ENCODE data around the gene CACNA2D2. TPM values are rescaled to one million over a fixed set of nuclear protein-coding genes. Genes with fewer than 3 reads are reported as not detected.
A peak's percentile ranks its signal among the peaks of the same experiment; 100 is the strongest.

CACNA2D2 gene
- total and polyA plus RNA-seq, 2 donors (not counting 1 experiment from before 2014, with no cell fraction given) = 0.06 TPM; not detected in 1

DNA sequence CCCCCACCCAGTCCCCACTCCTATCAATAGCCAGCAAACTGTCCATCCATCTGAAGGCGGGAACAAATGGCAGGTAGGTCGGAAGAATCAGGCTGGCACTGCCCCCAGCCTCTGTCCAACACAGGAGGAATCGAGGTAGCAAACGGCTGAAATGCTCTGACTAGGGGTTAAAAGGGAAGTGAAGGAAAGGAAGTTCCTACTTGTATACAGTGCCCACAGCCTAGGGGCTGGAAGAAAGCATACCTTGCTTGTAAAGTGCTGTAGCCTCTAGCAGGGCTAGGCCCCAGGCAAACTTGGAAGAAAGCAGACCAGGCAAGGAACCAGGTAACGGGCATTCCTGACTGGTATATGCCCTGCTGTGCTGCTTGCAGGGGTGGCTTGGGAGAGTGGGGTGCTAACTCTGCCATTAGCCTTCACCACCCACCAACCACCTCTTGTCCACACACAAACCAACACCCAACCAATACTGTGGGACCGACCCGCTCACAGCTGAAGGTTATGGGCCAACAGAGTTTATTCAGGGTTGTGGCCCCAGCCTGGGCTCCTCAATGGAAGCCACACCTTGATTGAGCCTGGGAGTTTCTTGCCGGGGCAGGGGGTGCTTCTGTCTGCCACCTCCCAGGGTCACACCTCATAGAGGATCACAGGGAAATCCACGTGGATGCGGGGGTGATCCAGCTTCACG lies 177.8 kb downstream of the CACNA2D2 start:
- Histone ChIP-seq H3K27ac (ENCODE audit: insufficient read depth, low read length) (no peak overlapping the region), H4K20me1 (ENCODE audit: control insufficient read depth, extremely low read depth, insufficient read depth, low read length) (no peaks in the 10 kb centered on the region), H3K4me2 (ENCODE audit: extremely low read depth, insufficient read depth, low read length) (no peak overlapping the region), H3K27me3 (ENCODE audit: control insufficient read depth, insufficient read depth, low read length) (no peaks in the 10 kb centered on the region), H2AFZ (ENCODE audit: low read length) (no peak overlapping the region), H3K4me1 (ENCODE audit: control insufficient read depth, extremely low read depth, insufficient read depth, low read length) (peaks cover 7% of the 10 kb centered on the region), H3K9me3 (ENCODE audit: control insufficient read depth, insufficient read depth, low read depth, low read length) (no peaks in the 10 kb centered on the region), H3K36me3 (ENCODE audit: control insufficient read depth, insufficient read depth, low read length) (peaks cover 12% of the 10 kb centered on the region), H3K79me2 (ENCODE audit: control insufficient read depth, insufficient read depth, low read length) (peaks cover 15% of the 10 kb centered on the region), H3K4me3 (replicated peaks in 1 of 4; ENCODE audit: control extremely low read depth in 1 of 4, insufficient read depth in 1 of 4, low read depth in 3 of 4, low read length in 4 of 4) (no peak overlapping the region), H3K9ac (ENCODE audit: insufficient read depth, low read length) (no peak overlapping the region)
- TF ChIP-seq EZH2 (IDR thresholded peaks at IDR 0.05; ENCODE audit: low read length, missing control alignments) = no peak
- no peak for DNase-seq (ENCODE audit: low read depth in 2 of 2)

DNA sequence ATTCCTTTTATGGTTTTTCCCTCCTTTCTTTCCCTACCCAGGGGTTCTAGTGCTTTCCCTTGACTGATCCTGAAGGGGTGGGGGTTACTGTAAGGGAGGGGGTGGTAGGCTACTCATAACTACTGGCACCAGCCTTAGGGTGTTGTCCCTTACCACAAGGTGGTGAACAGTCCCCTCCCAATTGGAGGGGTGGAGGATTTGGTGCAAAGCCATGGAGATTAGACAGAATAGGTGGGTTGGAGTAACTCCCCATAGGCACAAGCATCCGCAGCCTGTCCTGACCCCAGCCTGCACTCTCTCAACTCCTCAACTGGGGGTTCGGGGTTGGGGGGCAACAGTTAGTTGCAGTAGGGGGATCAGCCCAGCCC lies 178.3 kb downstream of the CACNA2D2 start:
- H2AFZ ChIP-seq (ENCODE audit: low read length) = no peak overlapping the region
- no peak overlapping the region for H3K4me2 ChIP-seq (ENCODE audit: extremely low read depth, insufficient read depth, low read length)
- H3K27ac ChIP-seq (ENCODE audit: insufficient read depth, low read length) = no peak overlapping the region
- DNase-seq (ENCODE audit: low read depth in 2 of 2) = no peak
- peaks cover 6% of the 10 kb centered on the region for H3K36me3 ChIP-seq (ENCODE audit: control insufficient read depth, insufficient read depth, low read length)
- TF ChIP-seq, protein P1, sequence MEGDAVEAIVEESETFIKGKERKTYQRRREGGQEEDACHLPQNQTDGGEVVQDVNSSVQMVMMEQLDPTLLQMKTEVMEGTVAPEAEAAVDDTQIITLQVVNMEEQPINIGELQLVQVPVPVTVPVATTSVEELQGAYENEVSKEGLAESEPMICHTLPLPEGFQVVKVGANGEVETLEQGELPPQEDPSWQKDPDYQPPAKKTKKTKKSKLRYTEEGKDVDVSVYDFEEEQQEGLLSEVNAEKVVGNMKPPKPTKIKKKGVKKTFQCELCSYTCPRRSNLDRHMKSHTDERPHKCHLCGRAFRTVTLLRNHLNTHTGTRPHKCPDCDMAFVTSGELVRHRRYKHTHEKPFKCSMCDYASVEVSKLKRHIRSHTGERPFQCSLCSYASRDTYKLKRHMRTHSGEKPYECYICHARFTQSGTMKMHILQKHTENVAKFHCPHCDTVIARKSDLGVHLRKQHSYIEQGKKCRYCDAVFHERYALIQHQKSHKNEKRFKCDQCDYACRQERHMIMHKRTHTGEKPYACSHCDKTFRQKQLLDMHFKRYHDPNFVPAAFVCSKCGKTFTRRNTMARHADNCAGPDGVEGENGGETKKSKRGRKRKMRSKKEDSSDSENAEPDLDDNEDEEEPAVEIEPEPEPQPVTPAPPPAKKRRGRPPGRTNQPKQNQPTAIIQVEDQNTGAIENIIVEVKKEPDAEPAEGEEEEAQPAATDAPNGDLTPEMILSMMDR (conservative IDR thresholded peaks at IDR 0.05 in 1 of 2, IDR thresholded peaks at IDR 0.05 in 1 of 2; ENCODE audit: low read depth in 1 of 2, low read length in 2 of 2) = no peak
- peaks cover 18% of the 10 kb centered on the region for H3K79me2 ChIP-seq (ENCODE audit: control insufficient read depth, insufficient read depth, low read length)
- H3K27me3 ChIP-seq (ENCODE audit: control insufficient read depth, insufficient read depth, low read length) = no peaks in the 10 kb centered on the region
- H4K20me1 ChIP-seq (ENCODE audit: control insufficient read depth, extremely low read depth, insufficient read depth, low read length) = no peaks in the 10 kb centered on the region
- no peak overlapping the region for H3K4me3 ChIP-seq (replicated peaks in 1 of 4; ENCODE audit: control extremely low read depth in 1 of 4, insufficient read depth in 1 of 4, low read depth in 3 of 4, low read length in 4 of 4)
- H3K9ac ChIP-seq (ENCODE audit: insufficient read depth, low read length) = no peak overlapping the region
- H3K4me1 ChIP-seq (ENCODE audit: control insufficient read depth, extremely low read depth, insufficient read depth, low read length) = peaks cover 9% of the 10 kb centered on the region
- H3K9me3 ChIP-seq (ENCODE audit: control insufficient read depth, insufficient read depth, low read depth, low read length) = no peaks in the 10 kb centered on the region

DNA sequence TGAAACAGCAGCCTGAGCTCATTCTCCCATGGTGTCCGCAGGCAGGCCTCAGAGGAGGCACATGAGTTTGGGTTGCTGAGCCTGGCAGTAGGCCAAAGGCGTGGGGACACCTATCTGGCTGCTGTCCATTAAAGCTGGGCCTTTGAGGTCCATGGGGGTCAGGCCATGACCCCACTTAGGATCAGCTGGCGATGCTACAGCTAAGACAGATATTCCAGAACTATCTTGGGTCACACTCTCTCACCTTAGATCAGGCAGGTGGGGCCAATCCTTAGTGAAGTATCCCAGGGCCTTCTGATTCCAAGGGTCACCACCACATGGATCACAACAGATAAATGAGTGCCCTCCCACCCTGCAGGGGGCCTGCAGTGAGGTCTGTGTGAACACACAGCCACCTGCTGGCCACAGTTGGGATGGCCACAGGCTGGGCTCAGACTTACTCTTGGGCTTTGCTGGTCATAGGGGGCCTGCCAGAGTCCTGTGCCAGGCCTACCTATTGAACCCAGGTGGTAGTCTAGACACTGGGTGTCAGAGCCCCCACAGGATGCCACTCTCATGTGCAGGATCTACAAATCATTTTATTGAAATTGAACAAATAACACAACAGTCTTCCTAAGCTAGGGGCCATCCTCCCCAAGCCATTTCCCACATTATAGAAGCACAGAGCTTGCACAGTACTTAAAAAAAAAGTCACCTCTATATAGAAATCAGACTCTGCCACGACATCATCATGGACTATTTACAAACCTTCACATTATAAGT lies 178.9 kb downstream of the CACNA2D2 start:
- Histone ChIP-seq H3K36me3 (ENCODE audit: control insufficient read depth, insufficient read depth, low read length) (peaks cover 3% of the 10 kb centered on the region), H3K27ac (ENCODE audit: insufficient read depth, low read length) (no peak overlapping the region), H3K9me3 (ENCODE audit: control insufficient read depth, insufficient read depth, low read depth, low read length) (no peaks in the 10 kb centered on the region)

More for the DNA sequence above, 178.9 kb downstream of the CACNA2D2 start:
- Histone ChIP-seq H2AFZ (ENCODE audit: low read length) (no peak overlapping the region), H3K27me3 (ENCODE audit: control insufficient read depth, insufficient read depth, low read length) (no peaks in the 10 kb centered on the region), H3K4me1 (ENCODE audit: control insufficient read depth, extremely low read depth, insufficient read depth, low read length) (peaks cover 10% of the 10 kb centered on the region), H3K4me3 (replicated peaks in 1 of 4; ENCODE audit: control extremely low read depth in 1 of 4, insufficient read depth in 1 of 4, low read depth in 3 of 4, low read length in 4 of 4) (no peak overlapping the region), H3K9ac (ENCODE audit: insufficient read depth, low read length) (no peak overlapping the region), H3K4me2 (ENCODE audit: extremely low read depth, insufficient read depth, low read length) (no peak overlapping the region), H4K20me1 (ENCODE audit: control insufficient read depth, extremely low read depth, insufficient read depth, low read length) (no peaks in the 10 kb centered on the region), H3K79me2 (ENCODE audit: control insufficient read depth, insufficient read depth, low read length) (peaks cover 23% of the 10 kb centered on the region)
- no peak for TF ChIP-seq EZH2 (IDR thresholded peaks at IDR 0.05; ENCODE audit: low read length, missing control alignments)
- TF ChIP-seq, protein P1 (conservative IDR thresholded peaks at IDR 0.05 in 1 of 2, IDR thresholded peaks at IDR 0.05 in 1 of 2; ENCODE audit: low read depth in 1 of 2, low read length in 2 of 2) = peak; percentile 80 to 94
- peak; percentile 52 to 66 for DNase-seq (ENCODE audit: low read depth in 2 of 2)

Measured in fibroblast of lung (primary cell).